A549 (cell line): ENCODE results near the gene ANKRD33B. TPM values are rescaled to one million over a fixed set of nuclear protein-coding genes. Genes with fewer than 3 reads are reported as not detected.

Source experiments
- ATAC-seq, 2 experiments: fragments of 200-7000 bp in 1 of 2; fragments of >200 bp in 1 of 2; cut with Nextera tagmentation in 1 of 2; cut with Tn5 transposase in 1 of 2; 3 replicates each; pipeline versions ENCODE4 v1.8.0 to v1.9.1; 2018 to 2020; ENCODE audit warnings: mild to moderate bottlenecking in 1 of 2, moderate library complexity in 1 of 2
- CTCF ChIA-PET: fragments of 300-600 bp; sonication (Branson Sonifier 250); formaldehyde crosslinking; extraction: SDS; loops from one replicate; lab custom pipeline; 2021; ENCODE audit warnings: antibody characterized with exemption, inconsistent platforms; lab: Yijun Ruan, JAX
- POLR2A ChIA-PET: fragments of 350-600 bp; formaldehyde crosslinking; extraction: SDS; loops from one replicate; lab custom pipeline; 2021; ENCODE audit warnings: antibody characterized with exemption, inconsistent platforms; lab: Yijun Ruan, JAX
- DNase-seq, 2 experiments: peaks; one replicate each; pipeline versions ENCODE4 v3.0.0 to v3.0.0-alpha.2; 2011 to 2016; ENCODE audit warnings: low read depth in 1 of 2, low spot score in 1 of 2
- FAIRE-seq: peaks from 2 replicates; lab custom pipeline; 2011; peaks lifted over from hg19 to GRCh38; lab: Jason Lieb, UNC
- H3K27ac ChIP-seq, 2 experiments: fragments of >200 bp; sonication (Bioruptor Twin); formaldehyde crosslinking; 3 replicates each; pipeline ENCODE4 v1.5.1; 2016 to 2017
- H3K4me1 ChIP-seq: fragments of >200 bp; sonication (Bioruptor Twin); formaldehyde crosslinking; 3 replicates; pipeline ENCODE4 v1.6.1; 2016
- H3K4me2 ChIP-seq: fragments of >200 bp; sonication (Bioruptor Twin); formaldehyde crosslinking; 3 replicates; pipeline ENCODE4 v1.6.1; 2016
- H3K4me3 ChIP-seq: fragments of >200 bp; sonication (Bioruptor Twin); formaldehyde crosslinking; 3 replicates; pipeline ENCODE4 v1.5.1; 2016
- H3K9me3 ChIP-seq: fragments of >200 bp; sonication (Bioruptor Twin); formaldehyde crosslinking; 3 replicates; pipeline ENCODE4 v1.6.1; 2016
- BHLHE40 ChIP-seq: IDR thresholded peaks from 2 replicates; pipeline ENCODE4 v1.6.1; 2012; ENCODE audit warnings: low read depth, low read length, inconsistent platforms
- CBX2 ChIP-seq: fragments of 200-600 bp; sonication (generic); IDR thresholded peaks from 2 replicates; pipeline ENCODE4 v1.6.1; 2016; ENCODE audit warnings: low read depth, mild to moderate bottlenecking, borderline replicate concordance
- CHD2 ChIP-seq: fragments of 150-350 bp; IDR thresholded peaks from 2 replicates; pipeline ENCODE4 v1.6.1; 2014; ENCODE audit warnings: low read length; ENCODE audit not compliant: partially characterized antibody
- EHMT2 ChIP-seq: fragments of 200-600 bp; sonication (generic); IDR thresholded peaks from 2 replicates; pipeline ENCODE4 v1.6.1; 2016; ENCODE audit warnings: antibody characterized with exemption, low read depth, mild to moderate bottlenecking, moderate library complexity
- EP300 ChIP-seq, 2 experiments: fragments of >200 bp; sonication (Bioruptor Twin); formaldehyde crosslinking; IDR thresholded peaks; 2 replicates in 1 of 2; 3 replicates in 1 of 2; pipeline ENCODE4 v1.6.1; 2016 to 2017
- FOSL2 ChIP-seq, 2 experiments: fragments of 450-650 bp in 1 of 2; fragments of >200 bp in 1 of 2; sonication (Bioruptor Twin) in 1 of 2; formaldehyde crosslinking; IDR thresholded peaks; 2 replicates each; pipeline versions ENCODE4 v1.5.0 to v1.6.1; 2016 to 2020; ENCODE audit warnings: mild to moderate bottlenecking in 1 of 2, moderate library complexity in 1 of 2
- GATA3 ChIP-seq: IDR thresholded peaks from 2 replicates; pipeline ENCODE4 v1.6.1; 2012; ENCODE audit warnings: borderline replicate concordance
- HDAC2 ChIP-seq: fragments of 200-600 bp; sonication (generic); IDR thresholded peaks from 2 replicates; pipeline ENCODE4 v1.6.1; 2016
- JUN ChIP-seq, 2 experiments: fragments of >200 bp; sonication (Bioruptor Twin); formaldehyde crosslinking; IDR thresholded peaks; 2 replicates in 1 of 2; 3 replicates in 1 of 2; pipeline ENCODE4 v1.6.1; 2016 to 2017
- JUNB ChIP-seq: fragments of >200 bp; sonication (Bioruptor Twin); formaldehyde crosslinking; IDR thresholded peaks from 2 replicates; pipeline ENCODE4 v1.6.1; 2016
- KDM5A ChIP-seq: fragments of 200-600 bp; sonication (generic); IDR thresholded peaks from 2 replicates; pipeline ENCODE4 v1.6.1; 2016; ENCODE audit warnings: antibody characterized with exemption, mild to moderate bottlenecking
- MAFK ChIP-seq: fragments of 450-650 bp; IDR thresholded peaks from 2 replicates; pipeline ENCODE4 v1.6.1; 2014; ENCODE audit not compliant: partially characterized antibody
- NR3C1 ChIP-seq: fragments of >200 bp; sonication (Bioruptor Twin); formaldehyde crosslinking; IDR thresholded peaks from 3 replicates; pipeline ENCODE4 v1.6.1; 2017
- PHF8 ChIP-seq: fragments of 200-600 bp; sonication (generic); IDR thresholded peaks from 2 replicates; pipeline ENCODE4 v1.6.1; 2016; ENCODE audit warnings: low read depth, mild to moderate bottlenecking, antibody characterized with exemption, moderate library complexity, borderline replicate concordance
- RAD21 ChIP-seq, 2 experiments: fragments of >200 bp in 1 of 2; sonication (Bioruptor Twin) in 1 of 2; formaldehyde crosslinking in 1 of 2; IDR thresholded peaks in 1 of 2; conservative IDR thresholded peaks in 1 of 2; 2 replicates in 1 of 2; 3 replicates in 1 of 2; pipeline ENCODE4 v1.6.1; 2012 to 2018; ENCODE audit warnings: inconsistent platforms in 1 of 2
- RARB ChIP-seq: fragments of 250-450 bp; sonication (Bioruptor Pico); IDR thresholded peaks from 2 replicates; pipeline ENCODE4 v1.8.0; 2021; ENCODE audit warnings: mild to moderate bottlenecking, moderate library complexity
- RNF2 ChIP-seq: fragments of 200-600 bp; sonication (generic); IDR thresholded peaks from 2 replicates; pipeline ENCODE4 v1.6.1; 2016; ENCODE audit warnings: low read depth, mild to moderate bottlenecking, antibody characterized with exemption, moderate library complexity, borderline replicate concordance
- SREBF2 ChIP-seq: fragments of 450-650 bp; IDR thresholded peaks from 2 replicates; pipeline ENCODE4 v1.6.1; 2014; ENCODE audit warnings: mild to moderate bottlenecking, moderate library complexity
- ZFP36 ChIP-seq: fragments of 450-650 bp; IDR thresholded peaks from 2 replicates; pipeline ENCODE4 v1.6.1; 2014; ENCODE audit warnings: borderline replicate concordance; ENCODE audit not compliant: partially characterized antibody
- WGBS: methylation state at CpG from one replicate; pipeline ENCODE4 v1.1.6; 2017; ENCODE audit errors: missing lambda C conversion rate; 5-methylcytosine and 5-hydroxymethylcytosine counted together
- polyA plus RNA-seq, 4 experiments: library from polyadenylated mRNA; depleted of rRNA in 3 of 4; stranded (reverse); fragments of >200 nt; fragmentation: RNase III in 1 of 4; extraction: RNeasy Plus Mini Kit Qiagen cat#74134 plus additional on column Dnase treatment in 1 of 4; gene quantifications; 2 replicates in 3 of 4; 3 replicates in 1 of 4; pipeline ENCODE4 v1.2.3, GENCODE V29; 2011 to 2017
- TF ChIP-seq, protein P1 (sequence below): IDR thresholded peaks from 2 replicates; pipeline ENCODE4 v1.6.1; 2012; ENCODE audit warnings: low read depth, borderline replicate concordance
- TF ChIP-seq, protein P2 (sequence below): fragments of >200 bp; sonication (Bioruptor Twin); formaldehyde crosslinking; IDR thresholded peaks from 3 replicates; pipeline ENCODE4 v1.5.1; 2016
- TF ChIP-seq, protein P3 (sequence below): IDR thresholded peaks from 2 replicates; pipeline ENCODE4 v1.6.1; 2012
- TF ChIP-seq, protein P4 (sequence below): fragments of >200 bp; sonication (Bioruptor Twin); formaldehyde crosslinking; IDR thresholded peaks from 3 replicates; pipeline ENCODE4 v1.6.1; 2016
- TF ChIP-seq, protein P5 (sequence below): fragments of 150-350 bp; IDR thresholded peaks from 2 replicates; pipeline ENCODE4 v1.6.1; 2014; ENCODE audit warnings: low read depth, mild to moderate bottlenecking, low read length

ANKRD33B gene
- polyA plus RNA-seq, 2 of the 4 experiments (the other 2 are of a cell fraction), result 4.0 to 6.9 TPM

DNA sequence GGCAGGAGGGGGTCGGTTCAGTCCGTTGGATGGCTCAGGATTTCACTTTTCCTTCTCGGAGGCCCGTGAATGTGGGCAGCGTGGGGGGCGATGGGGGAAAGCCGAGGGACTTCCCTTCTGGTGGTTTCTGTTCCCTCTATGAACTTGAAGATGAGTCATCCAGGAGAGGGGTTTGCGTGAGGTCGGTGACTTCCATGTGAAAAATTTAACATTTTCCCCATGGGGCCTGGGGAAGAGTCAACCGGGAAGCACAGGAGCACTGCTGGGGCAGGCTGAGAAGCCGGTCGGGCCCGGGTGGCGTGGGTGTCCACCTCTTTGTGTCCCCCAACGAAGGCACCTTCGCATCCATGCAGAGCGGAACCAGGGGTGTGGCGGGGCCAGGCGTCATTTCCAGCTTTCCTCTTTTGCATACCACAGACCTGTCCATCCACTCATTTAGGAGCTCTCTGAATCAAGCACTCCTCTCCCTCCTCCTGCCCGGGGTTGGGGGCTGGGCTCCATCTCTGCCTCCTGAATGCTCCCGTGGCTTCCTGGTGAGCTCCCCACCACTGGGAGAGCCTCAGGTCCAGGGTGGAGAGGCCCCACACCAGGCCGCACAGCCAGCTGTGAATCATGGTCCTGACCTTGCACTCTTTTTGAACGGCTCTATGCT lies 68.4 kb downstream of the ANKRD33B start:
- FAIRE-seq (no peak), ATAC-seq (no peak), DNase-seq (no peak)
- no peak for TF ChIP-seq FOSL2 (IDR thresholded peaks at IDR 0.05)
- TF ChIP-seq FOSL2 (CRISPR knock-in tag; IDR thresholded peaks at IDR 0.05), result peak; percentile 66
- no peak for TF ChIP-seq MAFK
- no peak for TF ChIP-seq SREBF2
- Histone ChIP-seq H3K9me3 (no peaks in the 10 kb centered on the region), H3K4me3 (no peak overlapping the region), H3K4me2 (no peak overlapping the region), H3K27ac (0 out of 6 replicates have a peak overlapping the region, but pooled peaks of 1 of the 2 experiments have one; percentile 35), H3K4me1 (peaks cover 7% of the 10 kb centered on the region)
- POLR2A ChIA-PET, result interaction anchor here (0.6 kb wide), 1 partner anchor 93 kb away, joined by 3 read pairs; no protein-coding TSS in a partner anchor
- CTCF ChIA-PET, result interaction anchor here (1.2 to 1.4 kb wide), 2 partner anchors 180 to 415 kb away, joined by 3 to 7 read pairs; no protein-coding TSS in a partner anchor
- 79% methylated on average over 23 of the region's 23 CpGs for WGBS

DNA sequence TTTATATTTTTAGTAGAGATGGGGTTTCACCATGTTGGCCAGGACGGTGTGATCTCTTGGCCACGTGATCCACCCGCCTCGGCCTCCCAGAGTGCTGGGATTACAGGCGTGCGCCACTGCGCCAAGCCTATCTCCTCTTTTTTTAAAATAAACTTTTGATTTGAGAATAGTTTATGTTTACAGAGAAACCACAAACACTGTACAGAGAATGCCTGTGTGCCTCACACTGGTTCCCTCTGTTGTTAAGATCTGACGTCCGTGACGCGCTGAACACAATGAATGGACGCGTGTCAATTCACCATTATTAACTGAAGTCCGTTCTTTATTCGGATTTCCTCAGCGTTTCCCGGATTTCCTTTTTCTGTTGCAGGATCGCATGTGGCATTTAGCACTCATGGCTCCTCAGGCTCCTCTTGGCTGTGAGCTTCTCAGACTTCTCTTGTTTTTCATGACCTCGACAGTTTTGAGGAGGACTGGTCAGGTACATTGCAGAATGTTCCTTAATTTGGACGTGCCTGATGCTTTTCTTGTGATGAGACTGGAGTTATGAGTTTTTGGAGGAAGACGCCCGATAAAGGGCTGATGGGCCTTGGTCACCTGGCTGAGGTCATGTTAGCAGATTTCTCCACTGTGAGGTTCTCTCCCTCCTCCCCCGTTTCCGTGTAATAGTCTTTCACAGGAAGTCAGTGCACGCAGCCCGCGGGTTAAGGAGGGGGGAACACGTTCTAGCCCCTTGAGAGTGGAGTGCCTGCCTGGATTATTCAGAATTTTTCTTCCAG lies 69.6 kb downstream of the ANKRD33B start:
- FAIRE-seq, result no peak
- DNase-seq, result no peak
- ATAC-seq, result no peak
- ChIA-PET POLR2A (no interaction called here), CTCF (interaction anchor here (0.7 to 4.9 kb wide), 2 partner anchors 56 to 180 kb away, joined by 3 to 19 read pairs; no protein-coding TSS in a partner anchor)
- Histone ChIP-seq H3K4me2 (no peak overlapping the region), H3K9me3 (no peaks in the 10 kb centered on the region), H3K4me1 (peaks cover 5% of the 10 kb centered on the region; the same call in 1 of the 3 replicates), H3K27ac (no peak overlapping the region), H3K4me3 (no peak overlapping the region)
- no peak for TF ChIP-seq RNF2
- TF ChIP-seq MAFK, result peak; percentile 70
- whole genome bisulfite sequencing, result 92% methylated on average over 28 of the region's 28 CpGs

DNA sequence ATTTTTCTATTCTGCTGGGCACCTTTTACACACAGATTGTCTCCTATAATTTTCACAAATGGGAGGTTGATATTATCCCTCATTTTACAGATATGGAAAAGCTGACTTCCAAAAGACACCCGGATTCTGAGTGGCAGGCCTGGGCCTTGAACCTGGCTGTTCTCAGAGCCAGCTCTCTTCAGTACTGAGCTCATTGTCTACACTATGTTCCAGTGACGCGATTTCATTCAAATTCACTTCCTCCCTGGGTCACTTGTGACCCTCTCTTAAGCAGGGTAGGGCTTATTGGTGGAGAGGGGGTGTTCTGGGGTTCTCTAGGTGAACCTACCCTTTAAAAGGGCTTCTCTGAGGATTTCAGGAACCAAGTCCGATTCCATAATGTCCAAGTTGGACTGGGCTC lies 70.2 kb downstream of the ANKRD33B start:
- Histone ChIP-seq H3K27ac (no peak overlapping the region), H3K4me1 (peaks cover 5% of the 10 kb centered on the region; the same call in 1 of the 3 replicates), H3K4me2 (no peak overlapping the region), H3K9me3 (no peaks in the 10 kb centered on the region), H3K4me3 (no peak overlapping the region)
- DNase-seq (no peak), ATAC-seq (no peak), FAIRE-seq (no peak)
- TF ChIP-seq, protein P1, sequence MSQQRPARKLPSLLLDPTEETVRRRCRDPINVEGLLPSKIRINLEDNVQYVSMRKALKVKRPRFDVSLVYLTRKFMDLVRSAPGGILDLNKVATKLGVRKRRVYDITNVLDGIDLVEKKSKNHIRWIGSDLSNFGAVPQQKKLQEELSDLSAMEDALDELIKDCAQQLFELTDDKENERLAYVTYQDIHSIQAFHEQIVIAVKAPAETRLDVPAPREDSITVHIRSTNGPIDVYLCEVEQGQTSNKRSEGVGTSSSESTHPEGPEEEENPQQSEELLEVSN, result no peak
- TF ChIP-seq, protein P2, sequence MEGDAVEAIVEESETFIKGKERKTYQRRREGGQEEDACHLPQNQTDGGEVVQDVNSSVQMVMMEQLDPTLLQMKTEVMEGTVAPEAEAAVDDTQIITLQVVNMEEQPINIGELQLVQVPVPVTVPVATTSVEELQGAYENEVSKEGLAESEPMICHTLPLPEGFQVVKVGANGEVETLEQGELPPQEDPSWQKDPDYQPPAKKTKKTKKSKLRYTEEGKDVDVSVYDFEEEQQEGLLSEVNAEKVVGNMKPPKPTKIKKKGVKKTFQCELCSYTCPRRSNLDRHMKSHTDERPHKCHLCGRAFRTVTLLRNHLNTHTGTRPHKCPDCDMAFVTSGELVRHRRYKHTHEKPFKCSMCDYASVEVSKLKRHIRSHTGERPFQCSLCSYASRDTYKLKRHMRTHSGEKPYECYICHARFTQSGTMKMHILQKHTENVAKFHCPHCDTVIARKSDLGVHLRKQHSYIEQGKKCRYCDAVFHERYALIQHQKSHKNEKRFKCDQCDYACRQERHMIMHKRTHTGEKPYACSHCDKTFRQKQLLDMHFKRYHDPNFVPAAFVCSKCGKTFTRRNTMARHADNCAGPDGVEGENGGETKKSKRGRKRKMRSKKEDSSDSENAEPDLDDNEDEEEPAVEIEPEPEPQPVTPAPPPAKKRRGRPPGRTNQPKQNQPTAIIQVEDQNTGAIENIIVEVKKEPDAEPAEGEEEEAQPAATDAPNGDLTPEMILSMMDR, result no peak
- TF ChIP-seq NR3C1 (no peak), BHLHE40 (no peak), ZFP36 (no peak), RAD21 (conservative IDR thresholded peaks at IDR 0.05 in 1 of 2, IDR thresholded peaks at IDR 0.05 in 1 of 2) (no peak), CBX2 (no peak), HDAC2 (no peak), JUN (IDR thresholded peaks at IDR 0.05) (no peak), EHMT2 (no peak), KDM5A (no peak), PHF8 (no peak), RARB (CRISPR knock-in tag) (no peak), JUNB (no peak), CHD2 (no peak), EP300 (IDR thresholded peaks at IDR 0.05) (no peak), GATA3 (no peak)
- TF ChIP-seq, protein P3, sequence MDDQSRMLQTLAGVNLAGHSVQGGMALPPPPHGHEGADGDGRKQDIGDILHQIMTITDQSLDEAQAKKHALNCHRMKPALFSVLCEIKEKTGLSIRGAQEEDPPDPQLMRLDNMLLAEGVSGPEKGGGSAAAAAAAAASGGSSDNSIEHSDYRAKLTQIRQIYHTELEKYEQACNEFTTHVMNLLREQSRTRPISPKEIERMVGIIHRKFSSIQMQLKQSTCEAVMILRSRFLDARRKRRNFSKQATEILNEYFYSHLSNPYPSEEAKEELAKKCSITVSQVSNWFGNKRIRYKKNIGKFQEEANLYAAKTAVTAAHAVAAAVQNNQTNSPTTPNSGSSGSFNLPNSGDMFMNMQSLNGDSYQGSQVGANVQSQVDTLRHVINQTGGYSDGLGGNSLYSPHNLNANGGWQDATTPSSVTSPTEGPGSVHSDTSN, result no peak
- TF ChIP-seq, protein P4, sequence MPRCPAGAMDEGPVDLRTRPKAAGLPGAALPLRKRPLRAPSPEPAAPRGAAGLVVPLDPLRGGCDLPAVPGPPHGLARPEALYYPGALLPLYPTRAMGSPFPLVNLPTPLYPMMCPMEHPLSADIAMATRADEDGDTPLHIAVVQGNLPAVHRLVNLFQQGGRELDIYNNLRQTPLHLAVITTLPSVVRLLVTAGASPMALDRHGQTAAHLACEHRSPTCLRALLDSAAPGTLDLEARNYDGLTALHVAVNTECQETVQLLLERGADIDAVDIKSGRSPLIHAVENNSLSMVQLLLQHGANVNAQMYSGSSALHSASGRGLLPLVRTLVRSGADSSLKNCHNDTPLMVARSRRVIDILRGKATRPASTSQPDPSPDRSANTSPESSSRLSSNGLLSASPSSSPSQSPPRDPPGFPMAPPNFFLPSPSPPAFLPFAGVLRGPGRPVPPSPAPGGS, result no peak
- TF ChIP-seq, protein P5, sequence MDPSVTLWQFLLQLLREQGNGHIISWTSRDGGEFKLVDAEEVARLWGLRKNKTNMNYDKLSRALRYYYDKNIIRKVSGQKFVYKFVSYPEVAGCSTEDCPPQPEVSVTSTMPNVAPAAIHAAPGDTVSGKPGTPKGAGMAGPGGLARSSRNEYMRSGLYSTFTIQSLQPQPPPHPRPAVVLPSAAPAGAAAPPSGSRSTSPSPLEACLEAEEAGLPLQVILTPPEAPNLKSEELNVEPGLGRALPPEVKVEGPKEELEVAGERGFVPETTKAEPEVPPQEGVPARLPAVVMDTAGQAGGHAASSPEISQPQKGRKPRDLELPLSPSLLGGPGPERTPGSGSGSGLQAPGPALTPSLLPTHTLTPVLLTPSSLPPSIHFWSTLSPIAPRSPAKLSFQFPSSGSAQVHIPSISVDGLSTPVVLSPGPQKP, result no peak
- WGBS, result 87% methylated on average over 4 of the region's 4 CpGs
- POLR2A ChIA-PET, result no interaction called here
- CTCF ChIA-PET, result interaction anchor here (0.7 to 4.9 kb wide), 3 partner anchors 24 to 181 kb away, joined by 3 to 19 read pairs (median 3); no protein-coding TSS in a partner anchor
